GM23338 (cell line): Measurements from ENCODE around the gene MYOZ2.

Experiments
- CREB1 ChIP-seq: fragments of 250-450 bp; sonication (Bioruptor Pico); IDR thresholded peaks from 2 replicates; pipeline ENCODE4 v1.5.0; 2020; ENCODE audit warnings: low read depth, mild to moderate bottlenecking, moderate library complexity
- ETS1 ChIP-seq: IDR thresholded peaks from 2 replicates; pipeline ENCODE4 v1.6.1; 2016; ENCODE audit warnings: antibody characterized with exemption
- EZH2 ChIP-seq: fragments of 200-600 bp; sonication (generic); IDR thresholded peaks from one replicate; pipeline ENCODE4 v1.8.0; 2017; ENCODE audit warnings: antibody characterized with exemption, mild to moderate bottlenecking, low read depth; ENCODE audit not compliant: unreplicated experiment
- EZH2phosphoT487 ChIP-seq: fragments of 200-600 bp; sonication (generic); IDR thresholded peaks from one replicate; pipeline ENCODE4 v1.8.1; 2018; ENCODE audit warnings: antibody characterized with exemption; ENCODE audit not compliant: unreplicated experiment
- JUNB ChIP-seq: IDR thresholded peaks from one replicate; pipeline ENCODE4 v1.6.1; 2016; ENCODE audit warnings: antibody characterized with exemption; ENCODE audit not compliant: unreplicated experiment
- POLR2AphosphoS5 ChIP-seq: IDR thresholded peaks from 2 replicates; pipeline ENCODE4 v1.6.1; 2016; ENCODE audit warnings: antibody characterized with exemption, low read depth
- REST ChIP-seq: IDR thresholded peaks from one replicate; pipeline ENCODE4 v1.6.1; 2018; ENCODE audit warnings: antibody characterized with exemption; ENCODE audit not compliant: unreplicated experiment
- ZNF462 ChIP-seq: fragments of 250-450 bp; sonication (Bioruptor Pico); IDR thresholded peaks from 2 replicates; pipeline ENCODE4 v1.5.0; 2020; ENCODE audit warnings: mild to moderate bottlenecking, moderate library complexity
- TF ChIP-seq, protein P1 (sequence below), 2 experiments: fragments of 200-600 bp in 1 of 2; sonication (generic) in 1 of 2; conservative IDR thresholded peaks; 2 replicates each; pipeline versions ENCODE4 v1.5.1 to v1.6.1; 2016 to 2017; ENCODE audit warnings: antibody characterized with exemption in 2 of 2, low read depth in 2 of 2, mild to moderate bottlenecking in 2 of 2, moderate library complexity in 1 of 2

DNA sequence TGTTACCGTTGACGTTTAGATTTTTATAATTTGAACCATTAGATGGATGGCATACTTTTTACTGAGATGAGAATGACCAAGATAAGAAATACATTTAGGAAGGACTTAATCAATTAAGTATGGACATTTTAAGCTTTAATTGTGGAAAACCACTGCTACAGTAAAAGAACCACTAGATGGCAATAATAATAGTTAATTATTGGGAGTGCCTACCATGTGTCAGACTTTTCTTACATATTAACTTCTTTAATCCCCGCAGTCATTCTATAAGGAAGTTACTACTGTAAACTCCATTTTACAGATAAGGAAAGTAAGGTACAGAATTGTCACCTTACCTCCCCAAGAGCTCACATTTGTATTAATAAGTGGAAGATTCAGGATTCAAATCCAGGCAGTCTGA, 48.5 kb upstream of the MYOZ2 start:
- TF ChIP-seq, protein P1, sequence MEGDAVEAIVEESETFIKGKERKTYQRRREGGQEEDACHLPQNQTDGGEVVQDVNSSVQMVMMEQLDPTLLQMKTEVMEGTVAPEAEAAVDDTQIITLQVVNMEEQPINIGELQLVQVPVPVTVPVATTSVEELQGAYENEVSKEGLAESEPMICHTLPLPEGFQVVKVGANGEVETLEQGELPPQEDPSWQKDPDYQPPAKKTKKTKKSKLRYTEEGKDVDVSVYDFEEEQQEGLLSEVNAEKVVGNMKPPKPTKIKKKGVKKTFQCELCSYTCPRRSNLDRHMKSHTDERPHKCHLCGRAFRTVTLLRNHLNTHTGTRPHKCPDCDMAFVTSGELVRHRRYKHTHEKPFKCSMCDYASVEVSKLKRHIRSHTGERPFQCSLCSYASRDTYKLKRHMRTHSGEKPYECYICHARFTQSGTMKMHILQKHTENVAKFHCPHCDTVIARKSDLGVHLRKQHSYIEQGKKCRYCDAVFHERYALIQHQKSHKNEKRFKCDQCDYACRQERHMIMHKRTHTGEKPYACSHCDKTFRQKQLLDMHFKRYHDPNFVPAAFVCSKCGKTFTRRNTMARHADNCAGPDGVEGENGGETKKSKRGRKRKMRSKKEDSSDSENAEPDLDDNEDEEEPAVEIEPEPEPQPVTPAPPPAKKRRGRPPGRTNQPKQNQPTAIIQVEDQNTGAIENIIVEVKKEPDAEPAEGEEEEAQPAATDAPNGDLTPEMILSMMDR (conservative IDR thresholded peaks at IDR 0.05; ENCODE audit: low read depth in 2 of 2) = peak in 1 of 2 experiments; percentile 28; a peak in 3 of 4 replicates
- TF ChIP-seq POLR2AphosphoS5 (no peak), REST (no peak), EZH2 (no peak), EZH2phosphoT487 (no peak), JUNB (no peak), ETS1 (no peak), CREB1 (CRISPR knock-in tag) (no peak), ZNF462 (CRISPR knock-in tag) (no peak)
